HG03571 (cell line): Measurements from ENCODE around the gene KRT38.
"Not testable (repeated sequence)": the region's sequence is repeated elsewhere in the genome, so short reads cannot be mapped to it uniquely, and the experiment has no call there.

Experiments used
- ATAC-seq: cut with Tn5 transposase; IDR thresholded peaks from one replicate; pipeline ENCODE4 v1.9.1; 2021; ENCODE audit not compliant: unreplicated experiment

KRT38 gene

GRCh38 chr17:41396996-41397660 is 43.7 kb downstream of the KRT38 start, which contains the start of gene KRT31:
KRT31 (minus strand) TSS chr17:41397608; CDS start chr17:41397539, 69 bp downstream.
- ATAC-seq: no peak

GRCh38 chr17:41396340-41396739 is 44.4 kb downstream of the KRT38 start:
- ATAC-seq: no peak

GRCh38 chr17:41395611-41396010 is 45.2 kb downstream of the KRT38 start:
- ATAC-seq: no peak

- not testable (repeated sequence) for ATAC-seq
These were observed 45.7 kb downstream of the KRT38 start for GRCh38 chr17:41395044-41395443.

- no peak for ATAC-seq
These were observed 46.4 kb downstream of the KRT38 start for GRCh38 chr17:41394254-41394996.

- no peak for ATAC-seq
These were observed 47.0 kb downstream of the KRT38 start for GRCh38 chr17:41393826-41394225.

GRCh38 chr17:41393294-41393693 is 47.5 kb downstream of the KRT38 start:
- no peak for ATAC-seq

- no peak for ATAC-seq
These were observed 48.5 kb downstream of the KRT38 start for GRCh38 chr17:41392278-41392677.

GRCh38 chr17:41391535-41391934 is 49.2 kb downstream of the KRT38 start:
- no peak for ATAC-seq

GRCh38 chr17:41390411-41390938 is 50.3 kb downstream of the KRT38 start:
- no peak for ATAC-seq

GRCh38 chr17:41387670-41388069 is 53.1 kb downstream of the KRT38 start:
- ATAC-seq: no peak

GRCh38 chr17:41386227-41386626 is 54.6 kb downstream of the KRT38 start:
- no peak for ATAC-seq
